ENCODE data around the gene PDF.

PDF gene

GRCh38 chr16:69277413-69277812 lies 53.0 kb downstream of the PDF start:
- no peak for DNase-seq (ENCODE audit: low spot score)
